Prostate gland (tissue), 2 donors: ENCODE results near the gene ASIP.

Experiments used
- POLR2A ChIP-seq: fragments of 450-650 bp; IDR thresholded peaks from one replicate; pipeline ENCODE4 v1.6.1; 2016; ENCODE audit warnings: antibody characterized with exemption, mild to moderate bottlenecking
- POLR2AphosphoS5 ChIP-seq: sonication (generic); formaldehyde crosslinking; IDR thresholded peaks from one replicate; pipeline ENCODE4 v1.6.1; 2017; ENCODE audit warnings: antibody characterized with exemption
- TF ChIP-seq, protein P1 (sequence below), 4 experiments: fragments of 200-600 bp in 2 of 4; fragments of 450-650 bp in 2 of 4; sonication (generic) in 2 of 4; IDR thresholded peaks; 1 replicate in 3 of 4; 2 replicates in 1 of 4; pipeline ENCODE4 v1.5.1; 2016 to 2019; ENCODE audit warnings: antibody characterized with exemption in 4 of 4, mild to moderate bottlenecking in 2 of 4, moderate library complexity in 2 of 4

DNA sequence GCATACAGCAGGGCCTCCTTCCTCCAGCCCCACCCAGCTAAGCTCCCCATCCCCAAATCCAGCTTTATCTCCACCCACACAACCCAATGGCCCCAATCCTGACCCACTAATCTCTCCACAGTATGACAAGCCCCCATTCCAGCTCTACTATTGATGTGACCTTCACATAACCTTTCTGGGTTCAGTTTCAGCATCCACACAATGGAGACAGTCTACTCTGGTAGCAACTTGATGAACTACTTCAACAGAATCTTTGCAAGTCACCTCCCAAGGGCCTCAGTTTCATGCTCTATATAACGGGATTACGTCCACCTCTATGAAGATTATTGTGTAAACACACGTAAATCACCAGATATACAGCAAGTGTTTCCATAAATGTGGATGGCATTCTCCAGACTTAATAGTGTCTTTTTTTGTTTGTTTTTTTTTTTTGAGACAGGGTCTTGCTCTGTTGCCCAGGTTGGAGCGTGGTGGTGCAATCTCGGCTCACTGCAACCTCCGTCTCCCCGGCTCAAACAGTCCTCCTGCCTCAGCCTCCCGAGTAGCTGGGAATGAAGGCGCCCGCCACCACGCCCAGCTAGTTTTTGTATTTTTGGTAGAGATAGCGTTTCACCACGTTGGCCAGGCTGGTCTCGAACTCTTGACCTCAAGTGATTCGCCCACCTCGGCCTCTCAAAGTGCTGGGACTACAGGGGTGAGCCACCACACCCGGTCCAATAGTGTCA, 60.5 kb downstream of the ASIP start:
- TF ChIP-seq, protein P1, sequence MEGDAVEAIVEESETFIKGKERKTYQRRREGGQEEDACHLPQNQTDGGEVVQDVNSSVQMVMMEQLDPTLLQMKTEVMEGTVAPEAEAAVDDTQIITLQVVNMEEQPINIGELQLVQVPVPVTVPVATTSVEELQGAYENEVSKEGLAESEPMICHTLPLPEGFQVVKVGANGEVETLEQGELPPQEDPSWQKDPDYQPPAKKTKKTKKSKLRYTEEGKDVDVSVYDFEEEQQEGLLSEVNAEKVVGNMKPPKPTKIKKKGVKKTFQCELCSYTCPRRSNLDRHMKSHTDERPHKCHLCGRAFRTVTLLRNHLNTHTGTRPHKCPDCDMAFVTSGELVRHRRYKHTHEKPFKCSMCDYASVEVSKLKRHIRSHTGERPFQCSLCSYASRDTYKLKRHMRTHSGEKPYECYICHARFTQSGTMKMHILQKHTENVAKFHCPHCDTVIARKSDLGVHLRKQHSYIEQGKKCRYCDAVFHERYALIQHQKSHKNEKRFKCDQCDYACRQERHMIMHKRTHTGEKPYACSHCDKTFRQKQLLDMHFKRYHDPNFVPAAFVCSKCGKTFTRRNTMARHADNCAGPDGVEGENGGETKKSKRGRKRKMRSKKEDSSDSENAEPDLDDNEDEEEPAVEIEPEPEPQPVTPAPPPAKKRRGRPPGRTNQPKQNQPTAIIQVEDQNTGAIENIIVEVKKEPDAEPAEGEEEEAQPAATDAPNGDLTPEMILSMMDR (IDR thresholded peaks at IDR 0.05) = no peak
- TF ChIP-seq POLR2AphosphoS5 (no peak), POLR2A (no peak)
